ENCODE data around the gene CCDC159.
"Not testable (repeated sequence)": the region's sequence is repeated elsewhere in the genome, so short reads cannot be mapped to it uniquely, and the experiment has no call there.

DNA sequence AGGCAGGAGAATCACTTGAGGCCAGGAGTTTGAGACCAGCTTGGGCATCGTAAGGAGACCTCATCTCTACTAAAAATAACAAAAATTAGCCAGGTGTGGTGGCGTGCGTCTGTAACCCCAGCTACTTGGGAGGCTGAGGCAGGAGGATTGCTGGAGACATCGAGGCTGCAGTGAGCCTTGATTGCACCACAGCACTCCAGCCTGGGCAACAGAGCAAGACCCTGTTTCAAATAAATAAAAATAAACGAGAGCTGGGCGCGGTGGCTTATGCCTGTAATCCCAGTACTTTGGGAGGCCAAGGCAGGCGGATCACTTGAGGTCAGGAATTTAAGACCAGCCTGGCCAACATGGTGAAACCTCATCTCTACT, 6.2 kb upstream of the CCDC159 start:
- not testable (repeated sequence) for TF ChIP-seq CTCF, EP300 (IDR thresholded peaks at IDR 0.05)
